PC-9 (cell line): ENCODE measurements around the gene GTF2F2. TPM values are rescaled to one million over a fixed set of nuclear protein-coding genes. Genes with fewer than 3 reads are reported as not detected.
"Not testable (repeated sequence)": the region's sequence is repeated elsewhere in the genome, so short reads cannot be mapped to it uniquely, and the experiment has no call there.

Experiments used
- BruUV-seq: library from RNA; stranded (reverse); fragments of 400-500 nt; replicated peaks from 2 replicates; lab custom pipeline; 2021; lab: Mats Ljungman, UMichigan
- CTCF ChIA-PET: fragments of 300-600 bp; sonication (Branson Sonifier 250); formaldehyde crosslinking; loops from one replicate; lab custom pipeline; 2022; ENCODE audit warnings: antibody characterized with exemption; lab: Charles Lee
- POLR2A ChIA-PET: fragments of 300-600 bp; sonication (Branson Sonifier 250); formaldehyde crosslinking; loops from one replicate; lab custom pipeline; 2022; ENCODE audit warnings: antibody characterized with exemption; ENCODE audit not compliant: unreplicated experiment; lab: Charles Lee
- DNase-seq, 2 experiments: peaks; one replicate each; pipeline versions ENCODE4 v3.0.0 to v3.0.0-alpha.2; 2015 to 2022; ENCODE audit warnings: mixed read lengths in 1 of 2
- H2AFZ ChIP-seq: fragments of 200-600 bp; sonication (generic); 2 replicates; pipeline ENCODE4 v1.8.1; 2017; ENCODE audit warnings: antibody characterized with exemption
- H3F3A ChIP-seq: fragments of 200-600 bp; sonication (generic); 2 replicates; pipeline ENCODE4 v1.8.1; 2017; ENCODE audit warnings: antibody characterized with exemption, mild to moderate bottlenecking, low read depth; ENCODE audit not compliant: insufficient read depth
- H3K27ac ChIP-seq: fragments of 200-600 bp; sonication (generic); 2 replicates; pipeline ENCODE4 v1.6.1; 2016; ENCODE audit warnings: mixed run types
- H3K27me3 ChIP-seq: fragments of 200-600 bp; sonication (generic); 2 replicates; pipeline ENCODE4 v1.6.1; 2016; ENCODE audit warnings: low read depth, mixed run types; ENCODE audit not compliant: insufficient read depth
- H3K36me3 ChIP-seq: fragments of 200-600 bp; sonication (generic); 2 replicates; pipeline ENCODE4 v1.6.1; 2016; ENCODE audit warnings: low read depth, mixed run types
- H3K4me1 ChIP-seq: fragments of 200-600 bp; sonication (generic); replicated peaks from 2 replicates; pipeline ENCODE4 v1.6.1; 2016; ENCODE audit warnings: mixed run types; ENCODE audit not compliant: insufficient read depth
- H3K4me2 ChIP-seq: fragments of 200-600 bp; sonication (generic); 2 replicates; pipeline ENCODE4 v1.6.1; 2017; ENCODE audit warnings: mixed run types
- H3K4me3 ChIP-seq: fragments of 200-600 bp; sonication (generic); 2 replicates; pipeline ENCODE4 v1.6.1; 2016; ENCODE audit warnings: mixed run types
- H3K79me2 ChIP-seq: fragments of 200-600 bp; sonication (generic); 2 replicates; pipeline ENCODE4 v1.6.1; 2017; ENCODE audit warnings: low read depth, mixed run types
- H3K9me2 ChIP-seq: fragments of 200-600 bp; sonication (generic); 2 replicates; pipeline ENCODE4 v1.8.1; 2017; ENCODE audit warnings: mild to moderate bottlenecking; ENCODE audit not compliant: insufficient read depth
- H3K9me3 ChIP-seq: fragments of 200-600 bp; sonication (generic); 2 replicates; pipeline ENCODE4 v1.8.1; 2016; ENCODE audit warnings: low read depth; ENCODE audit not compliant: insufficient read depth
- H4K20me1 ChIP-seq: fragments of 200-600 bp; sonication (generic); 2 replicates; pipeline ENCODE4 v1.8.1; 2017; ENCODE audit not compliant: insufficient read depth
- CTCF ChIP-seq: fragments of 200-600 bp; sonication (generic); conservative IDR thresholded peaks from 2 replicates; pipeline ENCODE4 v1.6.1; 2017; ENCODE audit warnings: mixed run types, antibody characterized with exemption, mild to moderate bottlenecking, moderate library complexity
- EZH2 ChIP-seq: fragments of 200-600 bp; sonication (generic); IDR thresholded peaks from 2 replicates; pipeline ENCODE4 v1.8.0; 2017; ENCODE audit warnings: antibody characterized with exemption, low read depth
- intact Hi-C: fragments of 100-400 bp; cut with micrococcal nuclease; formaldehyde crosslinking; loops from one replicate; pipeline ENCODE4 v1.10.0; 2022; ENCODE audit not compliant: unreplicated experiment
- total RNA-seq: library from RNA; stranded (reverse); gene quantifications from 2 replicates; pipeline ENCODE4 v1.2.3, GENCODE V29; 2021

GTF2F2 gene
- total RNA-seq, 1 experiment from 2014 or later, result 28.8 TPM

DNA sequence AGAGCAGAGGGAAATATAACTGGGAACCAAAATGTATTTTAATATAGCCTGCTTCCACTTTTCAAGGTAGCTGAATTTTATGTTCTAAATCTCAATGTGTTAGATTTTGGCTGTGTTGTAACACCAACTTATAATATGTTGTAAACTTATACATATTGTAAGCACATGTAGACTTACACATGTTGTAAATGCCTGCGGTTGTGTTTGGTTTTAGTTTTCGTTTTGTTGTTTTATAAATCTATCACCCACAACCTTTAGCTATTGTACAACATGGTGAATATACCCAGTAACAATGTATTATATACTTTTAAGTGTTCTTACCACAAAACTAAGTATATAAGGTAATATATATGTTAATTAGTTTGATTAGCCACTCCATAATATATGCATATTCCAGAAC, 65.0 kb downstream of the GTF2F2 start:
- H3K4me2 ChIP-seq, result no peak overlapping the region
- DNase-seq, result no peak
- H3K79me2 ChIP-seq, result no peaks in the 10 kb centered on the region
- no peaks in the 10 kb centered on the region for H3K9me2 ChIP-seq
- no peak overlapping the region for H3K27ac ChIP-seq
- no peak overlapping the region for H2AFZ ChIP-seq
- H3K9me3 ChIP-seq, result no peaks in the 10 kb centered on the region
- peaks cover 26% of the 10 kb centered on the region; the same call in 1 of the 2 replicates for H3F3A ChIP-seq
- BruUV-seq, result no TSS peak
- CTCF ChIA-PET, result interaction anchor here (0.6 kb wide), 2 partner anchors 44 to 97 kb away, joined by 4 to 15 read pairs; no protein-coding TSS in a partner anchor
- POLR2A ChIA-PET, result no interaction called here
- TF ChIP-seq EZH2, result no peak
- TF ChIP-seq CTCF, result no peak
- H3K27me3 ChIP-seq, result no peaks in the 10 kb centered on the region
- intact Hi-C loops, result no loop called here
- no peaks in the 10 kb centered on the region for H4K20me1 ChIP-seq
- H3K4me3 ChIP-seq, result no peak overlapping the region
- peaks cover 15% of the 10 kb centered on the region for H3K4me1 ChIP-seq
- peaks cover 9% of the 10 kb centered on the region; the same call in 1 of the 2 replicates for H3K36me3 ChIP-seq

- CTCF ChIA-PET, H3K9me3 ChIP-seq, H3K27me3 ChIP-seq, POLR2A ChIA-PET, H3K4me2 ChIP-seq, H3K4me3 ChIP-seq, H3K79me2 ChIP-seq, H3K36me3 ChIP-seq, H3K9me2 ChIP-seq, intact Hi-C loops, BruUV-seq, H2AFZ ChIP-seq, DNase-seq, H4K20me1 ChIP-seq: not testable (repeated sequence)
- peaks cover 20% of the 10 kb centered on the region for H3K4me1 ChIP-seq
- H3F3A ChIP-seq, result peaks cover 30% of the 10 kb centered on the region; the same call in 1 of the 2 replicates
- peak overlapping the region; percentile 31 for H3K27ac ChIP-seq
These were observed 68.8 kb downstream of the GTF2F2 start for GRCh38 chr13:45189077-45189476.

GRCh38 chr13:45189511-45189910, 69.2 kb downstream of the GTF2F2 start:
- H2AFZ ChIP-seq, intact Hi-C loops, CTCF ChIA-PET, H3K4me2 ChIP-seq, H3K36me3 ChIP-seq, POLR2A ChIA-PET, H4K20me1 ChIP-seq, H3K9me2 ChIP-seq, H3K27me3 ChIP-seq, H3K9me3 ChIP-seq, H3K79me2 ChIP-seq, BruUV-seq, H3K4me3 ChIP-seq: not testable (repeated sequence)
- Histone ChIP-seq H3K27ac (peak overlapping the region; percentile 50), H3F3A (peaks cover 30% of the 10 kb centered on the region; the same call in 1 of the 2 replicates), H3K4me1 (peaks cover 20% of the 10 kb centered on the region)
- DNase-seq, result peak in 1 of 2 experiments; percentile 85

GRCh38 chr13:45191874-45192273, 71.6 kb downstream of the GTF2F2 start:
- no peaks in the 10 kb centered on the region for H3K9me2 ChIP-seq
- peaks cover 12% of the 10 kb centered on the region; the same call in 1 of the 2 replicates for H3K36me3 ChIP-seq
- TF ChIP-seq EZH2 (no peak), CTCF (no peak)
- no TSS peak for BruUV-seq
- no peaks in the 10 kb centered on the region for H3K9me3 ChIP-seq
- DNase-seq, result no peak
- intact Hi-C loops, result no loop called here
- ChIA-PET CTCF (no interaction called here), POLR2A (no interaction called here)
- no peak overlapping the region for H3K4me3 ChIP-seq
- no peak overlapping the region for H2AFZ ChIP-seq
- H3K4me1 ChIP-seq, result peaks cover 29% of the 10 kb centered on the region
- no peak overlapping the region for H3K4me2 ChIP-seq
- no peaks in the 10 kb centered on the region for H3K27me3 ChIP-seq
- no peaks in the 10 kb centered on the region for H4K20me1 ChIP-seq
- H3F3A ChIP-seq, result peaks cover 30% of the 10 kb centered on the region; the same call in 1 of the 2 replicates
- H3K27ac ChIP-seq, result no peak overlapping the region
- peaks cover 18% of the 10 kb centered on the region for H3K79me2 ChIP-seq
